ENCODE results near the gene SAMD5. TPM values are rescaled to one million over a fixed set of nuclear protein-coding genes. Genes with fewer than 3 reads are reported as not detected.
A peak's percentile ranks its signal among the peaks of the same experiment; 100 is the strongest.

Gene SAMD5
- total RNA-seq, 1 experiment from 2014 or later, result 0.04 TPM

DNA sequence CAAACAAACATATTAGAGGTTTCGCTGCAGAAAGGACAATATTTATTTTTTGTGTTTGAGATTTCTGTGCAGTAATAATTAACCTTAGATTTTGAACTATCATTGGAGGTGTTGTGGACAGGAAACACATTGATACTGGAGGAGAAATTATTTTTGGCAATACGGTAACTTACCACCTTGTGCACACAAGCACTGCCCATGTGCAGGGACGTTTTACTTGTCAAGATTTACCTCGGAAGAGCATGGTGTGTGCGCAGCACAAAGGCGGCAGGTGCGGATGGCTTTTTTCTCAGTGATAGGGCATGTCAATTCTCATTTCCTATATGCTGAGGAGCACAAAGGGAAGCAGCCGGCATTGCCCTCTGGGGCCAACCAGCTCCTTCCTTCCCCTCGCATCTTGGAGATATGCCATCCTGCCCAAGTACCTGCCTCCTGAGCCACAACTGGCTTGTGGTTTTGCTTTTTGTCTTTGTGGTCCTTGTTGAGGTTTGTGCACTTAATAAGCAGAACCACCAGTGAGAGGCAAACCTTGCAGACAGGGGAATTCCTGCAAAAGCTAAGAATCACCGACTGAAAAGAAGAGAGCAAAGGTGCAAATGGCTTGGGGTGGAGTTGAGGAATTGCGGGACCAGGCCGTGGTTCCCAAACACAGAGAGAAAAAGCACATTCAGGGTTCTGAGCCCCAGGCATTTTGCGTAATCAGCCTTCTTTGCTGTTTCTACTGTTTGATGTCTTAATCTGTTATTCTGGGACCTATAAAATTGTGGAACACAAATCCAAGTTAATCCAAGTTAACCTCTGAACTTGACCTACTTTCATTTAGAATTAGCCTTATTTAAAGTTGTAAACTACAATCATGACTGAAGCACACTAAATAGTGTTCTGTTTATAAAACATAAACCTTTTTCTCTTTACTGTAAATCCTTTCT, 21.9 kb downstream of the SAMD5 start:
- H3T11ph ChIP-seq (ENCODE audit: low read length), result no peak overlapping the region
- no peak overlapping the region for H4K91ac ChIP-seq (ENCODE audit: insufficient read length, low read depth, low read length)
- peak overlapping the region; percentile 82 for H2AFZ ChIP-seq (ENCODE audit: low read length)
- Mint-ChIP-seq H3K27ac (no peak overlapping the region), H3K4me3 (no peak overlapping the region), H3K4me1 (peaks cover 10 to 11% of the 10 kb centered on the region in 2 experiments; a peak in 3 of 4 replicates), H3K36me3 (ENCODE audit: insufficient read depth in 1 of 3, low read depth in 3 of 3) (no peaks in the 10 kb centered on the region), H3K27me3 (ENCODE audit: low read depth) (no peaks in the 10 kb centered on the region), H3K9me3 (no peaks in the 10 kb centered on the region; a peak in 1 of 5 replicates)
- no peak overlapping the region for H2BK120ac ChIP-seq (ENCODE audit: low read depth, low read length, poor library complexity, severe bottlenecking)
- H3K18ac ChIP-seq (ENCODE audit: insufficient read length, low read depth, low read length), result no peak overlapping the region
- no peaks in the 10 kb centered on the region for H4K20me1 ChIP-seq (ENCODE audit: control insufficient read depth, insufficient read depth, insufficient read length)
- WGBS (ENCODE audit: extremely low coverage, insufficient read length, low lambda C conversion rate), result no CpG with 5 or more reads among the region's 13 CpGs
- H2BK5ac ChIP-seq (ENCODE audit: insufficient read length, low read length), result no peak overlapping the region
- no peak overlapping the region for H3K4me2 ChIP-seq (ENCODE audit: insufficient read depth, insufficient read length, low read length)
- H3K27me3 ChIP-seq (ENCODE audit: insufficient read depth, low read length), result no peaks in the 10 kb centered on the region
- H4K8ac ChIP-seq (replicated peaks; ENCODE audit: insufficient read length, low read depth, low read length), result no peak overlapping the region
- no peak overlapping the region for H3K56ac ChIP-seq (ENCODE audit: insufficient read length, low read depth, low read length)
- H3K14ac ChIP-seq (ENCODE audit: insufficient read depth, low read length), result no peak overlapping the region
- no peak overlapping the region for H3K4ac ChIP-seq (ENCODE audit: low read depth, low read length)
- H4K5ac ChIP-seq (ENCODE audit: insufficient read length, low read depth, low read length), result no peak overlapping the region
- no peak overlapping the region for H2BK15ac ChIP-seq (ENCODE audit: low read depth, low read length)
- no peak overlapping the region for H3K27ac ChIP-seq (ENCODE audit: insufficient read length, low read depth, low read length)
- no peaks in the 10 kb centered on the region for H3K23me2 ChIP-seq (ENCODE audit: insufficient read length, low read depth, low read length, poor library complexity, severe bottlenecking)
- TF ChIP-seq, protein P1, sequence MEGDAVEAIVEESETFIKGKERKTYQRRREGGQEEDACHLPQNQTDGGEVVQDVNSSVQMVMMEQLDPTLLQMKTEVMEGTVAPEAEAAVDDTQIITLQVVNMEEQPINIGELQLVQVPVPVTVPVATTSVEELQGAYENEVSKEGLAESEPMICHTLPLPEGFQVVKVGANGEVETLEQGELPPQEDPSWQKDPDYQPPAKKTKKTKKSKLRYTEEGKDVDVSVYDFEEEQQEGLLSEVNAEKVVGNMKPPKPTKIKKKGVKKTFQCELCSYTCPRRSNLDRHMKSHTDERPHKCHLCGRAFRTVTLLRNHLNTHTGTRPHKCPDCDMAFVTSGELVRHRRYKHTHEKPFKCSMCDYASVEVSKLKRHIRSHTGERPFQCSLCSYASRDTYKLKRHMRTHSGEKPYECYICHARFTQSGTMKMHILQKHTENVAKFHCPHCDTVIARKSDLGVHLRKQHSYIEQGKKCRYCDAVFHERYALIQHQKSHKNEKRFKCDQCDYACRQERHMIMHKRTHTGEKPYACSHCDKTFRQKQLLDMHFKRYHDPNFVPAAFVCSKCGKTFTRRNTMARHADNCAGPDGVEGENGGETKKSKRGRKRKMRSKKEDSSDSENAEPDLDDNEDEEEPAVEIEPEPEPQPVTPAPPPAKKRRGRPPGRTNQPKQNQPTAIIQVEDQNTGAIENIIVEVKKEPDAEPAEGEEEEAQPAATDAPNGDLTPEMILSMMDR (conservative IDR thresholded peaks at IDR 0.05), result no peak
- no peak overlapping the region for H3K9ac ChIP-seq (ENCODE audit: extremely low read depth, insufficient read length, low read length)
- H2BK20ac ChIP-seq (ENCODE audit: low read depth, low read length, poor library complexity, severe bottlenecking), result no peak overlapping the region
- H2BK12ac ChIP-seq (ENCODE audit: insufficient read length, low read depth, low read length), result no peak overlapping the region
- DNase-seq, result no peak
- H2AK5ac ChIP-seq (ENCODE audit: insufficient read length, low read length), result no peak overlapping the region
- no peaks in the 10 kb centered on the region for H3K4me1 ChIP-seq (ENCODE audit: insufficient read depth, low read length)
- H3K23ac ChIP-seq (ENCODE audit: insufficient read length, low read depth, low read length), result no peak overlapping the region
- no peaks in the 10 kb centered on the region for H3K79me1 ChIP-seq (ENCODE audit: insufficient read depth, low read depth, low read length, poor library complexity, severe bottlenecking)
- no peaks in the 10 kb centered on the region for H3K9me3 ChIP-seq (ENCODE audit: control insufficient read depth, low read depth, low read length)
- no peaks in the 10 kb centered on the region for H3K79me2 ChIP-seq (ENCODE audit: insufficient read depth, low read length)
